ENCODE results near the gene CUEDC1. TPM values are rescaled to one million over a fixed set of nuclear protein-coding genes. Genes with fewer than 3 reads are reported as not detected.

Gene CUEDC1
- total RNA-seq, 1 experiment from 2014 or later, result 53.5 TPM

DNA sequence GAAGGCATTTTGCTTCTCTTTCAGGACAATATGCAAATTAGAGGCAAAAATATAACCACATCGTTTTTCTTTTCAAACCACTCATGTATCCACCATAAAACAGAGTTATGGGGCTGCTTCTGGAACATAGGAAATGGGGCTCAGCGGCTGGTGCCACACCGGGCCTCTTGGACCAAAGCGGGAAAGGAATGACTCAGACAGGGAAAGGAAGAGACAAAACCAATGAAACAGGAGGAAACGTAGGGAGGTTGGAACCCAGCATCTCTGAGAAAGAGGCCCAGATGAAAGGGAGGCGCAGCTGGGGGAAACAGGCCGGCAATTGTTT is 28.5 kb downstream of the CUEDC1 start:
- no peaks in the 10 kb centered on the region for H3K36me3 ChIP-seq (ENCODE audit: insufficient read depth, low read length, poor library complexity, severe bottlenecking)
- ChIA-PET CTCF (no interaction called here), POLR2A (ENCODE audit: low non-redundant PET) (interaction anchor here (0.5 kb wide), 1 partner anchor 272 kb away, joined by 3 read pairs; no protein-coding TSS in a partner anchor)
- H3K4me1 ChIP-seq (ENCODE audit: insufficient read depth, low read length, poor library complexity, severe bottlenecking), result peaks cover 51% of the 10 kb centered on the region
- TF ChIP-seq EZH2 (IDR thresholded peaks at IDR 0.05; ENCODE audit: borderline replicate concordance, low read depth, low read length, poor library complexity, severe bottlenecking), result no peak
- TF ChIP-seq, protein P1, sequence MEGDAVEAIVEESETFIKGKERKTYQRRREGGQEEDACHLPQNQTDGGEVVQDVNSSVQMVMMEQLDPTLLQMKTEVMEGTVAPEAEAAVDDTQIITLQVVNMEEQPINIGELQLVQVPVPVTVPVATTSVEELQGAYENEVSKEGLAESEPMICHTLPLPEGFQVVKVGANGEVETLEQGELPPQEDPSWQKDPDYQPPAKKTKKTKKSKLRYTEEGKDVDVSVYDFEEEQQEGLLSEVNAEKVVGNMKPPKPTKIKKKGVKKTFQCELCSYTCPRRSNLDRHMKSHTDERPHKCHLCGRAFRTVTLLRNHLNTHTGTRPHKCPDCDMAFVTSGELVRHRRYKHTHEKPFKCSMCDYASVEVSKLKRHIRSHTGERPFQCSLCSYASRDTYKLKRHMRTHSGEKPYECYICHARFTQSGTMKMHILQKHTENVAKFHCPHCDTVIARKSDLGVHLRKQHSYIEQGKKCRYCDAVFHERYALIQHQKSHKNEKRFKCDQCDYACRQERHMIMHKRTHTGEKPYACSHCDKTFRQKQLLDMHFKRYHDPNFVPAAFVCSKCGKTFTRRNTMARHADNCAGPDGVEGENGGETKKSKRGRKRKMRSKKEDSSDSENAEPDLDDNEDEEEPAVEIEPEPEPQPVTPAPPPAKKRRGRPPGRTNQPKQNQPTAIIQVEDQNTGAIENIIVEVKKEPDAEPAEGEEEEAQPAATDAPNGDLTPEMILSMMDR (conservative IDR thresholded peaks at IDR 0.05; ENCODE audit: low read depth, low read length), result no peak
- no peak overlapping the region for H3K4me3 ChIP-seq (ENCODE audit: low read depth, low read length, poor library complexity, severe bottlenecking)
- intact Hi-C loops (cut with micrococcal nuclease; ENCODE audit: unreplicated experiment), result no loop called here
- H3K27ac ChIP-seq (ENCODE audit: low read depth, low read length, poor library complexity, severe bottlenecking), result no peak overlapping the region
- H3K9me3 ChIP-seq (ENCODE audit: low read depth, low read length, poor library complexity, severe bottlenecking), result no peaks in the 10 kb centered on the region
- no peak for DNase-seq (ENCODE audit: low spot score)
- no TSS peak for BruUV-seq (replicated peaks)
- H3K27me3 ChIP-seq (replicated peaks; ENCODE audit: insufficient read depth, low read depth, low read length, poor library complexity), result no peaks in the 10 kb centered on the region

DNA sequence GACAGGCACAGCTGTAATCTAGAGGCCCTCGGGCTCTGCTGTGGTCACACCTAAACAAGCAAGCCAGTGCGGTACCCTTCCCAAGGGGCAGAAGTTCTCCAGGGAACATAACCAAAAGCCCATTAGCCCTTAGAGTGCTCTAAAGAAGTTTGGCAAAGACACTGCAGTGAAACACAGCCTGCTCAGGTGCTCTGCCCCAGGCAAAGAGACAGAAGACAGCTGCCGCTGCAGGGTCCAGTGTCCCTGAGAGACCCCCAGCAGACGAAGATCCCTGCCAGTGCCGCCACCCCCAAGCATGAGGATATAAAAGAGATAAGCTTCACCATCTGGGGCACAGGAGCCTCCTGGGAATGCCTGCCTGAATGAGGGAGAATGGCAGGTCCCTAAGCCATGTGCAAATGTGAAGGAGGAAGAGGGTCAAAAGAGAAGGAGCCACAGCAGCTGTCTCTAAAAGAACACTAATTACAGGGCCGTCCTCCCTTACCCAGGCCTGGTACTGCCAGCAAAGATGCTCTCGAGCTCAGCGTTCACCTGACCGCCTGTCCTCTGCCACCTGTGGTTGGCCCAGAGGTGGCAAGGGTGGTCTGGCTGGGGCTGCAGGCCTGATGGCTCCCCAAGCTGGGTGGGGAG is 29.7 kb downstream of the CUEDC1 start:
- Histone ChIP-seq H3K4me1 (ENCODE audit: insufficient read depth, low read length, poor library complexity, severe bottlenecking) (peaks cover 53% of the 10 kb centered on the region), H3K4me3 (ENCODE audit: low read depth, low read length, poor library complexity, severe bottlenecking) (no peak overlapping the region), H3K27me3 (replicated peaks; ENCODE audit: insufficient read depth, low read depth, low read length, poor library complexity) (no peaks in the 10 kb centered on the region), H3K27ac (ENCODE audit: low read depth, low read length, poor library complexity, severe bottlenecking) (peak overlapping the region; percentile 22), H3K36me3 (ENCODE audit: insufficient read depth, low read length, poor library complexity, severe bottlenecking) (no peaks in the 10 kb centered on the region), H3K9me3 (ENCODE audit: low read depth, low read length, poor library complexity, severe bottlenecking) (no peaks in the 10 kb centered on the region)
- BruUV-seq (replicated peaks), result no TSS peak
- ChIA-PET CTCF (no interaction called here), POLR2A (ENCODE audit: low non-redundant PET) (no interaction called here)
- no peak for DNase-seq (ENCODE audit: low spot score)
- intact Hi-C loops (cut with micrococcal nuclease; ENCODE audit: unreplicated experiment), result no loop called here
- no peak for TF ChIP-seq EZH2 (IDR thresholded peaks at IDR 0.05; ENCODE audit: borderline replicate concordance, low read depth, low read length, poor library complexity, severe bottlenecking)
- TF ChIP-seq, protein P1 (conservative IDR thresholded peaks at IDR 0.05; ENCODE audit: low read depth, low read length), result no peak

DNA sequence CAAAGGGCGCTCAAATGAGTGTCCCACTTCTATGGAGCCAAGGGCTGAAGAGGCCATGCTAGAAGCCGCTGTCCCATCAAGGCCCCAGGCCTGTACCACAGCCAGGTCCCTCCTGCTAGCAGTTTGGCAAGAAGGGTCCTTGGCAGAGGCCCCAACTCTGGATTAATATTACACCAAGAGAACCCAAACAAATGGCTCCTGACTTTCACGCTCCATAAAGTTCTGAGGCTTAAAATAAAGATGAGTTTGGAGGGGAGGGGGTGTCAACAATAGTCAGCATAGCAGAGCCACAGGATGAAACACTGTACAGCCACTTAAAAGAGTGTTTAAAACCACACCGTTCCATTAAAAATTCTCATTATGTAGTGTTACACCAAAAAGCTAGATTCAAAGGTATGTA is 30.5 kb downstream of the CUEDC1 start:
- Histone ChIP-seq H3K4me3 (ENCODE audit: low read depth, low read length, poor library complexity, severe bottlenecking) (no peak overlapping the region), H3K27me3 (replicated peaks; ENCODE audit: insufficient read depth, low read depth, low read length, poor library complexity) (no peaks in the 10 kb centered on the region), H3K36me3 (ENCODE audit: insufficient read depth, low read length, poor library complexity, severe bottlenecking) (no peaks in the 10 kb centered on the region), H3K9me3 (ENCODE audit: low read depth, low read length, poor library complexity, severe bottlenecking) (no peaks in the 10 kb centered on the region), H3K4me1 (ENCODE audit: insufficient read depth, low read length, poor library complexity, severe bottlenecking) (peaks cover 53% of the 10 kb centered on the region), H3K27ac (ENCODE audit: low read depth, low read length, poor library complexity, severe bottlenecking) (no peak overlapping the region)
- peak; percentile 69 for DNase-seq (ENCODE audit: low spot score)
- TF ChIP-seq, protein P1 (conservative IDR thresholded peaks at IDR 0.05; ENCODE audit: low read depth, low read length), result no peak
- TF ChIP-seq EZH2 (IDR thresholded peaks at IDR 0.05; ENCODE audit: borderline replicate concordance, low read depth, low read length, poor library complexity, severe bottlenecking), result no peak
- intact Hi-C loops (cut with micrococcal nuclease; ENCODE audit: unreplicated experiment), result no loop called here
- no TSS peak for BruUV-seq (replicated peaks)
- ChIA-PET CTCF (no interaction called here), POLR2A (ENCODE audit: low non-redundant PET) (interaction anchor here (0.6 kb wide), 1 partner anchor 16 kb away, joined by 7 read pairs; no protein-coding TSS in a partner anchor)
